DND-41 (cell line): Measurements from ENCODE around the gene GIPC1.

Experiments
- EZH2 ChIP-seq: IDR thresholded peaks from 3 replicates; pipeline ENCODE4 v1.6.1; 2012; ENCODE audit warnings: borderline replicate concordance, low read depth, mild to moderate bottlenecking, moderate library complexity, low read length, inconsistent platforms; ENCODE audit not compliant: severe bottlenecking
- TF ChIP-seq, protein P1 (sequence below): IDR thresholded peaks from 2 replicates; pipeline ENCODE4 v1.5.1; 2012; ENCODE audit warnings: borderline replicate concordance, low read length, moderate library complexity, mild to moderate bottlenecking; ENCODE audit not compliant: poor library complexity, severe bottlenecking; ENCODE audit errors: extremely low read depth

DNA sequence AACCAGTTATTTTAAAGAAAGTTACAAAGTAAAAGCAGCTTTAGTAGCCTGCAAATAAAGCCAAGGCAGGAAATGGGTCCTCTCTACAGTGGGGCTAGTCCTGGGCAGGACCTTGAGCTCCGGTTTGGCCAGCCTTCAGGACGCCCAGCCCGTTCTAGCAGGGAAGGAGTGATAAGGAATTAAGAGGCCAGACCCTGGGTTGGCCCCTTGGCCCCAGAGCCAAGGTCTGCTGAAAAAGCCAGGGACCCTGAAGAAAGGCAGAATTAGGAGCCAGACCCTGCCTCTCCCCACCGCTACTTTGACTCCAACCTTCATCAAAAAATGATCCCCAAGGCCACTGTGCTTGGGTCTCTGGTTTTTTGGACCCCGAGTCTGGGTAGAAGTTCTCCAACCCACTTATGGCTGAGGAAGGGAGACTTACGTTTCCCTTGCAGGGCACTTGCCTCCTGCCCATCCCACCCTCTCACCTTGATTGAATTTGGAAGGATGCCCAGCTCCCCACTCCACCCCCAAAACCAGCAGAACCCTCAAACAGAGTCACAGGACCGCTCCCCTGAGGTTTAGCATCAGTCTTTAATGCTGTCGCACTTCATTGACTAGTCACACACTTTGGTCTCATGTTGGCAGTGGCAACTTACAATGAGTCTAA lies 18.4 kb upstream of the GIPC1 start:
- TF ChIP-seq, protein P1, sequence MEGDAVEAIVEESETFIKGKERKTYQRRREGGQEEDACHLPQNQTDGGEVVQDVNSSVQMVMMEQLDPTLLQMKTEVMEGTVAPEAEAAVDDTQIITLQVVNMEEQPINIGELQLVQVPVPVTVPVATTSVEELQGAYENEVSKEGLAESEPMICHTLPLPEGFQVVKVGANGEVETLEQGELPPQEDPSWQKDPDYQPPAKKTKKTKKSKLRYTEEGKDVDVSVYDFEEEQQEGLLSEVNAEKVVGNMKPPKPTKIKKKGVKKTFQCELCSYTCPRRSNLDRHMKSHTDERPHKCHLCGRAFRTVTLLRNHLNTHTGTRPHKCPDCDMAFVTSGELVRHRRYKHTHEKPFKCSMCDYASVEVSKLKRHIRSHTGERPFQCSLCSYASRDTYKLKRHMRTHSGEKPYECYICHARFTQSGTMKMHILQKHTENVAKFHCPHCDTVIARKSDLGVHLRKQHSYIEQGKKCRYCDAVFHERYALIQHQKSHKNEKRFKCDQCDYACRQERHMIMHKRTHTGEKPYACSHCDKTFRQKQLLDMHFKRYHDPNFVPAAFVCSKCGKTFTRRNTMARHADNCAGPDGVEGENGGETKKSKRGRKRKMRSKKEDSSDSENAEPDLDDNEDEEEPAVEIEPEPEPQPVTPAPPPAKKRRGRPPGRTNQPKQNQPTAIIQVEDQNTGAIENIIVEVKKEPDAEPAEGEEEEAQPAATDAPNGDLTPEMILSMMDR = no peak
- no peak for TF ChIP-seq EZH2
